Naive thymus-derived CD4-positive, alpha-beta T cell (primary cell): ENCODE measurements around the gene OIP5. TPM values are rescaled to one million over a fixed set of nuclear protein-coding genes. Genes with fewer than 3 reads are reported as not detected.
"Not testable (repeated sequence)": the region's sequence is repeated elsewhere in the genome, so short reads cannot be mapped to it uniquely, and the experiment has no call there.

Source experiments
- ATAC-seq: fragments of 150-1000 bp; cut with Tn5 transposase; 2 replicates; pipeline ENCODE4 v1.10.0; 2021; ENCODE audit warnings: mild to moderate bottlenecking, moderate library complexity
- CTCF ChIA-PET: fragments of 350-600 bp; sonication (Branson Sonifier 250); formaldehyde crosslinking; loops from one replicate; lab custom pipeline; 2021; ENCODE audit warnings: antibody characterized with exemption; lab: Charles Lee
- POLR2A ChIA-PET: fragments of 350-600 bp; sonication (Branson Sonifier 250); formaldehyde crosslinking; loops from one replicate; lab custom pipeline; 2021; ENCODE audit warnings: antibody characterized with exemption, inconsistent platforms; lab: Charles Lee
- DNase-seq, 9 donors: peaks; one replicate each; pipeline versions ENCODE4 v3.0.0 to v3.0.0-alpha.2; 2020 to 2022; ENCODE audit warnings: mixed read lengths in 1 of 9
- H3K27ac ChIP-seq: one replicate; pipeline ENCODE4 v1.7.0; 2013; ENCODE audit warnings: mild to moderate bottlenecking, low read depth, low read length, moderate library complexity
- H3K27me3 ChIP-seq, 2 donors: one replicate each; pipeline ENCODE4 v1.7.0; 2013; ENCODE audit warnings: low read length in 2 of 2, mild to moderate bottlenecking in 2 of 2, moderate library complexity in 2 of 2; ENCODE audit not compliant: control insufficient read depth in 2 of 2, insufficient read depth in 2 of 2
- H3K36me3 ChIP-seq, 3 experiments: 1 replicate in 2 of 3; 2 replicates in 1 of 3; pipeline ENCODE4 v1.7.0; 2013; ENCODE audit warnings: low read length in 3 of 3, mild to moderate bottlenecking in 3 of 3, moderate library complexity in 1 of 3; ENCODE audit not compliant: insufficient read depth in 3 of 3, control insufficient read depth in 2 of 3
- H3K4me1 ChIP-seq, 2 donors: one replicate each; pipeline ENCODE4 v1.7.0; 2013; ENCODE audit warnings: low read length in 2 of 2, mild to moderate bottlenecking in 2 of 2, moderate library complexity in 1 of 2; ENCODE audit not compliant: control insufficient read depth in 2 of 2, insufficient read depth in 2 of 2
- H3K4me3 ChIP-seq: 2 replicates; pipeline ENCODE4 v1.7.0; 2013; ENCODE audit warnings: mild to moderate bottlenecking, low read length
- H3K9me3 ChIP-seq, 3 experiments: 1 replicate in 2 of 3; 2 replicates in 1 of 3; pipeline ENCODE4 v1.7.0; 2013; ENCODE audit warnings: low read length in 3 of 3; ENCODE audit not compliant: control insufficient read depth in 2 of 3
- H3K27ac Mint-ChIP-seq, 9 donors: one replicate each; pipeline ENCODE4 v1.8.0; 2020 to 2022; ENCODE audit warnings: mixed read lengths in 9 of 9, mild to moderate bottlenecking in 8 of 9, moderate library complexity in 5 of 9, inconsistent platforms in 2 of 9
- H3K27me3 Mint-ChIP-seq, 5 donors: one replicate each; pipeline ENCODE4 v1.8.0; 2021 to 2022; ENCODE audit warnings: mixed read lengths in 5 of 5, mild to moderate bottlenecking in 1 of 5
- H3K36me3 Mint-ChIP-seq, 5 donors: one replicate each; pipeline ENCODE4 v1.8.0; 2020 to 2022; ENCODE audit warnings: mixed read lengths in 5 of 5, mild to moderate bottlenecking in 3 of 5, inconsistent platforms in 1 of 5
- H3K4me1 Mint-ChIP-seq, 7 donors: one replicate each; pipeline ENCODE4 v1.8.0; 2020 to 2022; ENCODE audit warnings: mixed read lengths in 7 of 7, mild to moderate bottlenecking in 3 of 7, inconsistent platforms in 1 of 7
- H3K4me3 Mint-ChIP-seq, 10 donors: one replicate each; pipeline ENCODE4 v1.8.0; 2020 to 2022; ENCODE audit warnings: mild to moderate bottlenecking in 10 of 10, mixed read lengths in 10 of 10, moderate library complexity in 6 of 10, inconsistent platforms in 2 of 10
- H3K9me3 Mint-ChIP-seq, 11 donors: one replicate each; pipeline ENCODE4 v1.8.0; 2020 to 2022; ENCODE audit warnings: mixed read lengths in 11 of 11, mild to moderate bottlenecking in 4 of 11, inconsistent platforms in 1 of 11, moderate library complexity in 1 of 11
- intact Hi-C, 2 donors: fragments of 100-400 bp; cut with micrococcal nuclease; formaldehyde crosslinking; loops; one replicate each; pipeline ENCODE4 v1.15.1; 2023
- polyA plus RNA-seq, 2 donors: library from polyadenylated mRNA; unstranded; fragments of 300-500 nt; fragmentation: Illumina TruSeq; gene quantifications; one replicate each; pipeline ENCODE4 v1.2.3, GENCODE V29; 2021
- total RNA-seq, 6 experiments: library from RNA in 5 of 6; stranded (reverse) in 5 of 6; gene quantifications; 1 replicate in 5 of 6; 2 replicates in 1 of 6; pipeline ENCODE4 v1.2.3 and lab custom pipeline; 2021 to 2026

Gene OIP5
- total and polyA plus RNA-seq, 7 experiments from 2014 or later = 0.32 to 15.2 (median 0.57) TPM; not detected in 2

DNA sequence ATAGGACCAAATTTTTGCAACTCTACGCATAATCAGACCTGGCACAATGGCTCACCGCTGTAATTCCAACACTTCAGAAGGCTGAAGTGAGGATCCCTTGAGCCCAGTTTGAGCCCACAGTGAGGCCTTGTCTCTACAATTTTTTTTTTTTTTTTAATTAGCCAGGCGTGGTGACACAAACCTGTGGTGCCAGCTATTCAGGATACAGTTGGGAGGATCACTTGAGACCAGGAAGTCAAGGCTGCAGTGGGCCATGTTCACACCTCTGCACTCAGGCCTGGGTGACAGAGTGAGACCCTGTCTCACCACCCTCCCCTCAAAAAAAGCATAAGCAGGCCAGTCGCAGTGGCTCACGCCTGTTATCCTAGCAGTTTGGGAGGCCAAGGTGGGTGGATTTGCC lies 24.7 kb downstream of the OIP5 start:
- POLR2A ChIA-PET = no interaction called here
- H3K36me3 Mint-ChIP-seq = peaks cover 0 to 11% (median under 1%) of the 10 kb centered on the region in 5 donors
- intact Hi-C loops = no loop called here

DNA sequence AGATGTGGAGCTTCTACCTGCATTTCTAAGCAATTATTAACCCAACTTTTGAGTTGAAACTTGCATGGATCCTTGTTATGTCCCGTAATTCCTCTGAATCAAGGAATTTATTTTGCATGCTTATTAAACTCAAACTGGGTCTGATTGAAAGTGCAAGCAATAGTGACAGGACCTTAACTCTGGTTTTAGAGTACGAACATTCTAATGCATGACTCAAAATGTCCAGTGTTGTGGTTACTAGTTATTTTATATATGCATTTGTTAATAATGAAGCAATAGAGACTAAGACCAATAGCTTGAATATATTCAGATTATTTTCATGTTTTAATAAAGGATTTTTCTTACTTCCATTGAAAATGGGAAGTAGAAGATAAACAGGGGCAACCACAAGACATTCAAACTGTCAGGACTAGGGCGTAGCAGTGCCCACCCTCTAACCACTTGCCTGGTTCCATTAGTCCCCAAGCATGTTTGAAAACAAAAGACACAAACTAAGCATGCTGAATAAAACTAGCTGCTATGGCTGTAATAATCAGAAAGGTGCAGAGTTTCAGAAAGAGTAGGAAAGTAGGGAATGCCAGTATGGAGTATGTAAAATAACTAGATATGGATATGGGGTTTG lies 28.1 kb downstream of the OIP5 start:
- Mint-ChIP-seq H3K27ac (peak overlapping the region in 2 of 9 donors; percentile 11 to 30), H3K4me1 (peaks cover 2 to 28% (median 15%) of the 10 kb centered on the region in 7 donors), H3K36me3 (peaks cover 0 to 21% (median 6%) of the 10 kb centered on the region in 5 donors), H3K27me3 (no peaks in the 10 kb centered on the region), H3K9me3 (no peaks in the 10 kb centered on the region), H3K4me3 (no peak overlapping the region)
- ATAC-seq = no peak
- Histone ChIP-seq H3K9me3 (no peaks in the 10 kb centered on the region), H3K36me3 (peaks cover 0 to 3% (median 0%) of the 10 kb centered on the region in 3 experiments), H3K4me1 (no peaks in the 10 kb centered on the region), H3K27ac (no peak overlapping the region), H3K4me3 (no peak overlapping the region), H3K27me3 (no peaks in the 10 kb centered on the region)
- POLR2A ChIA-PET = no interaction called here
- DNase-seq = no peak
- intact Hi-C loops = no loop called here
- CTCF ChIA-PET = interaction anchor here (0.7 kb wide), 1 partner anchor 51 kb away, joined by 4 read pairs; no protein-coding TSS in a partner anchor

More for the DNA sequence above, 24.7 kb downstream of the OIP5 start:
- no peak for ATAC-seq
- H3K4me1 Mint-ChIP-seq = peaks cover 0 to 22% (median 4%) of the 10 kb centered on the region in 7 donors
- H3K9me3 Mint-ChIP-seq = no peaks in the 10 kb centered on the region
- H3K4me3 ChIP-seq = no peak overlapping the region
- no peak for DNase-seq
- no peak overlapping the region for H3K27ac ChIP-seq
- H3K4me3 Mint-ChIP-seq = no peak overlapping the region
- no peaks in the 10 kb centered on the region for H3K36me3 ChIP-seq
- H3K9me3 ChIP-seq = no peaks in the 10 kb centered on the region
- no peaks in the 10 kb centered on the region for H3K27me3 ChIP-seq
- no peaks in the 10 kb centered on the region for H3K4me1 ChIP-seq
- no peak overlapping the region for H3K27ac Mint-ChIP-seq
- no peaks in the 10 kb centered on the region for H3K27me3 Mint-ChIP-seq
- CTCF ChIA-PET = no interaction called here

DNA sequence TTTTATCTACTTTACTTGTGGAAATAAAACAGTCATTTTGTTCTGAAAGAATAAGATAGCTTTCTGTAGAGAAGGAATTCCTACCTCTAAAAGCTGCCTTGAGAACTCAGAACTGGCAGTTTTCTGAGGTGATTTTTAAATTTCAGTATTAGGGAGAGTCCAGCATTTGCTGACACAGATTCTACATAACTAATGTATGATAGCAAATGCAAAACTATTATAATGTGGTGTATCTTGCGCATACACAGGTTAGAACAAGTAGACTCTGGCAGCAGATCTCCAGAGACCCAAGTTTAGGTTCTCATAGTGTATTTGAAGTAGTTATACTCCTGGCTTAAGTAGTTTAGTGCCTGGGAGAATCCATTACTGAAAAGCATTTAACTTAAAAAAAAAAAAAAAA lies 30.8 kb downstream of the OIP5 start:
- no peak overlapping the region for H3K27ac ChIP-seq
- ATAC-seq (no peak), DNase-seq (no peak)
- Mint-ChIP-seq H3K4me1 (peaks cover 0 to 27% (median 15%) of the 10 kb centered on the region in 7 donors), H3K4me3 (no peak overlapping the region), H3K27ac (peak overlapping the region in 3 of 9 donors; percentile 33 to 51 (median 49)), H3K27me3 (no peaks in the 10 kb centered on the region), H3K36me3 (peaks cover 7 to 24% (median 12%) of the 10 kb centered on the region in 5 donors), H3K9me3 (no peaks in the 10 kb centered on the region)
- intact Hi-C loops = no loop called here
- H3K27me3 ChIP-seq = no peaks in the 10 kb centered on the region
- H3K36me3 ChIP-seq = peaks cover 0 to 19% (median 3%) of the 10 kb centered on the region in 3 experiments
- CTCF ChIA-PET = no interaction called here
- no peak overlapping the region for H3K4me3 ChIP-seq
- no peaks in the 10 kb centered on the region for H3K9me3 ChIP-seq
- no peaks in the 10 kb centered on the region for H3K4me1 ChIP-seq
- POLR2A ChIA-PET = no interaction called here

DNA sequence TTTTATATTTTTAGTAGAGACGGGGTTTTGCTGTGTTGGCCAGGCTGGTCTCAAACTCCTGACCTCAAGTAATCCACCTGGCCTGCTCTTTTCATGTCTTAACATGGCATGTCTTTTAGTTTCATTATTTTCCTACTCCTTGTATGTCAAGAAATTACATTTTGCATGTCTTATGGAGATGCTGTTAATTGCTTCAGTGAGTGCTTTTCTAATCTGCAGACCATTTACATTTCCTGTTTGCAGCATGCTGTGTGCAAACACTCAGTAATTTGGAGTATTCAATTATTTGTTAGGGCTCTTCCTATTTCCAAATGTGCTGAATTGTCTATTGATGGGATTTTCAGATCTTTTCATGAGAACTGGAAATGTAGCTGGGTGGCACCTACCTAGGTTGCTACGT lies 31.3 kb downstream of the OIP5 start:
- H3K36me3 ChIP-seq = peaks cover 0 to 19% (median 3%) of the 10 kb centered on the region in 3 experiments
- DNase-seq, ATAC-seq, H3K4me3 Mint-ChIP-seq, H3K9me3 Mint-ChIP-seq, H3K27me3 ChIP-seq, POLR2A ChIA-PET, H3K4me1 ChIP-seq, intact Hi-C loops, H3K9me3 ChIP-seq, H3K4me3 ChIP-seq, CTCF ChIA-PET, H3K27me3 Mint-ChIP-seq, H3K27ac ChIP-seq: not testable (repeated sequence)
- Mint-ChIP-seq H3K4me1 (peaks cover 0 to 27% (median 15%) of the 10 kb centered on the region in 7 donors), H3K36me3 (peaks cover 7 to 24% (median 12%) of the 10 kb centered on the region in 5 donors), H3K27ac (peak overlapping the region in 5 of 9 donors; percentile 33 to 53 (median 49))

DNA sequence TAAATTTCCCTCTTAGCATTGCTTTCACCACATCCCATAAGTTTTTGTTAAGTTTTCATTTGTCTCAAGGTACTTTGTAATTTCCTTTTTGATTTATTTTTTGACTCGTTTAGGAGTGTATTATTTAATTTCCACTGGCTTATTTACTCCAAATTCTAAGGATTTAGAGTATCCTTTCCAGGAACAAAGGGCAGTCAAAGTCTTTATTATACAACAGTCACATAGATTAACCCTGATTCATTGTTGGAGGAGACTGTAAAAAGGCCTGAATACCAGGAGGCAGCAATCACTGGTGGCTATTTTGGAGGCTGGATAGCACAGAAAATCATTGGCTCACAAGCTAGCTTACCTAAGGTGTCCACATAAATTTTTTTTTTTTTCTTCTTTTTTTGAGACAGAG lies 39.9 kb downstream of the OIP5 start:
- Mint-ChIP-seq H3K4me3 (no peak overlapping the region), H3K4me1 (peaks cover 12 to 41% (median 28%) of the 10 kb centered on the region in 7 donors), H3K27ac (peak overlapping the region in 2 of 9 donors; percentile 12 to 46), H3K27me3 (no peaks in the 10 kb centered on the region), H3K9me3 (no peaks in the 10 kb centered on the region), H3K36me3 (peaks cover under 1 to 22% (median 11%) of the 10 kb centered on the region in 5 donors)
- ATAC-seq (no peak), DNase-seq (no peak)
- H3K9me3 ChIP-seq = no peaks in the 10 kb centered on the region
- CTCF ChIA-PET = no interaction called here
- POLR2A ChIA-PET = interaction anchor here (1.6 kb wide), 1 partner anchor 9 kb away, joined by 4 read pairs; no protein-coding TSS in a partner anchor
- H3K27me3 ChIP-seq = no peaks in the 10 kb centered on the region
- peaks cover 9 to 38% (median 10%) of the 10 kb centered on the region in 3 experiments for H3K36me3 ChIP-seq
- no peak overlapping the region for H3K27ac ChIP-seq
- H3K4me1 ChIP-seq = peaks cover 4% of the 10 kb centered on the region in 2 donors
- no peak overlapping the region for H3K4me3 ChIP-seq
- intact Hi-C loops = no loop called here

DNA sequence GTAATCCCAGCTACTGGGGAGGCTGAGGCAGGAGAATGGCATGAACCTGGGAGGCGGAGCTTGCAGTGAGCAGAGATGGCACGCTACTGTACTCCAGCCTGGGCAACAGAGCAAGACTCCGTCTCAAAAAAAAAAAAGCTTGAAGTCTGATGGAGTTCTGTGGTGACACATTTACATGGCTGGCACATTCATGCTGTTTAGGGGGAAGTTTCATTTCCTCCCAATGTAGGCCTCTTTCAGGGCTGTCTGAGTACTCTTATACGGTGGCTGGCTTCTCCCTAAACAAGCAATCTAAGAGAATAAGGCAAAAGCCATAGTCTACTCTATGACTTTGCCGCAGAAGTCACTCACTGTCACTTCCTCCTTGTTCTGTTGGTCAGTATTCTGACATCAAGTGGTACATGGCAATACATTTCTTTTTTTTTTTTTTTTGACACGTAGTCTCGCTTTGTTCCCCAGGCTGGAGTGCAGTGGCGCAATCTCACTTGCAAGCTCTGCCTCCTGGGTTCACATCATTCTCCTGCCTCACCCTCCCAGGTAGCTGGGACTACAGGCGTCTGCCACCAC lies 41.2 kb downstream of the OIP5 start:
- DNase-seq = no peak
- H3K27me3 ChIP-seq = no peaks in the 10 kb centered on the region

More for the DNA sequence above, 41.2 kb downstream of the OIP5 start:
- peak; percentile 88 for ATAC-seq
- no peak overlapping the region for H3K4me3 ChIP-seq
- peaks cover 4 to 16% of the 10 kb centered on the region in 2 donors for H3K4me1 ChIP-seq
- peak overlapping the region in 1 of 9 donors; percentile 8 for H3K27ac Mint-ChIP-seq
- intact Hi-C loops = no loop called here
- H3K4me3 Mint-ChIP-seq = no peak overlapping the region
- peaks cover 4 to 32% (median 18%) of the 10 kb centered on the region in 5 donors for H3K36me3 Mint-ChIP-seq
- CTCF ChIA-PET = no interaction called here
- H3K27me3 Mint-ChIP-seq = no peaks in the 10 kb centered on the region
- H3K9me3 ChIP-seq = no peaks in the 10 kb centered on the region
- H3K4me1 Mint-ChIP-seq = peaks cover 19 to 49% (median 38%) of the 10 kb centered on the region in 7 donors
- H3K27ac ChIP-seq = no peak overlapping the region
- POLR2A ChIA-PET = no interaction called here
- no peaks in the 10 kb centered on the region for H3K9me3 Mint-ChIP-seq
- peaks cover 10 to 43% (median 16%) of the 10 kb centered on the region in 3 experiments for H3K36me3 ChIP-seq
